Measurements from ENCODE around the gene SLC6A17.

SLC6A17 gene

GRCh38 chr1:110233861-110234260 lies 83.6 kb downstream of the SLC6A17 start:
- Histone ChIP-seq H3K9ac (no peak overlapping the region), H3K36me3 (ENCODE audit: control insufficient read depth, insufficient read depth, low read length) (no peaks in the 10 kb centered on the region), H3K9me3 (ENCODE audit: control insufficient read depth, low read length) (no peaks in the 10 kb centered on the region), H2AFZ (no peak overlapping the region), H3K4me3 (ENCODE audit: low read depth, low read length) (no peak overlapping the region), H3K4me1 (no peaks in the 10 kb centered on the region), H3K27ac (no peak overlapping the region), H3K27me3 (ENCODE audit: control insufficient read depth, insufficient read depth, low read length) (no peaks in the 10 kb centered on the region), H3K4me2 (ENCODE audit: low read length) (no peak overlapping the region), H3K79me2 (no peaks in the 10 kb centered on the region)
- TF ChIP-seq, protein P1, sequence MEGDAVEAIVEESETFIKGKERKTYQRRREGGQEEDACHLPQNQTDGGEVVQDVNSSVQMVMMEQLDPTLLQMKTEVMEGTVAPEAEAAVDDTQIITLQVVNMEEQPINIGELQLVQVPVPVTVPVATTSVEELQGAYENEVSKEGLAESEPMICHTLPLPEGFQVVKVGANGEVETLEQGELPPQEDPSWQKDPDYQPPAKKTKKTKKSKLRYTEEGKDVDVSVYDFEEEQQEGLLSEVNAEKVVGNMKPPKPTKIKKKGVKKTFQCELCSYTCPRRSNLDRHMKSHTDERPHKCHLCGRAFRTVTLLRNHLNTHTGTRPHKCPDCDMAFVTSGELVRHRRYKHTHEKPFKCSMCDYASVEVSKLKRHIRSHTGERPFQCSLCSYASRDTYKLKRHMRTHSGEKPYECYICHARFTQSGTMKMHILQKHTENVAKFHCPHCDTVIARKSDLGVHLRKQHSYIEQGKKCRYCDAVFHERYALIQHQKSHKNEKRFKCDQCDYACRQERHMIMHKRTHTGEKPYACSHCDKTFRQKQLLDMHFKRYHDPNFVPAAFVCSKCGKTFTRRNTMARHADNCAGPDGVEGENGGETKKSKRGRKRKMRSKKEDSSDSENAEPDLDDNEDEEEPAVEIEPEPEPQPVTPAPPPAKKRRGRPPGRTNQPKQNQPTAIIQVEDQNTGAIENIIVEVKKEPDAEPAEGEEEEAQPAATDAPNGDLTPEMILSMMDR (IDR thresholded peaks at IDR 0.05): no peak

DNA sequence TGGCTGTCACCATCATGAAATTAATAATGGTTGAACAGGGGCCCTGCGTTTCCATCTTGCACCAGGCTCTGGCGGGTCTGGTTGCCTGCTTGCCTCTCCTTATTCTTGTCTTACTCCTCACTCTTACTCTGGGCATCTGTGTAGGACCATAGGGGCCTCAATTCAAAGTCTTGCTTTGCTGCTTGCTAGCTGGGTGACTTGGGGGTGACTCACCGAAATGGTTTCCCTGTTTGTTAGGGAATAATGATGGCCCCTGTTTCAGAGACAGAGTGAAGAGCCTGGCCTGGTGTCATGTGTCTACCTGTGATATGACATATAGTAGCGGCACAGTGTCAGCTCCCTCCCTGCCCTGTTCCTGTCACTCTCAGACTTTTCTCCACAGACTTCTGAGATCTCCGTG lies 84.4 kb downstream of the SLC6A17 start:
- Histone ChIP-seq H2AFZ (no peak overlapping the region), H3K27ac (no peak overlapping the region)

DNA sequence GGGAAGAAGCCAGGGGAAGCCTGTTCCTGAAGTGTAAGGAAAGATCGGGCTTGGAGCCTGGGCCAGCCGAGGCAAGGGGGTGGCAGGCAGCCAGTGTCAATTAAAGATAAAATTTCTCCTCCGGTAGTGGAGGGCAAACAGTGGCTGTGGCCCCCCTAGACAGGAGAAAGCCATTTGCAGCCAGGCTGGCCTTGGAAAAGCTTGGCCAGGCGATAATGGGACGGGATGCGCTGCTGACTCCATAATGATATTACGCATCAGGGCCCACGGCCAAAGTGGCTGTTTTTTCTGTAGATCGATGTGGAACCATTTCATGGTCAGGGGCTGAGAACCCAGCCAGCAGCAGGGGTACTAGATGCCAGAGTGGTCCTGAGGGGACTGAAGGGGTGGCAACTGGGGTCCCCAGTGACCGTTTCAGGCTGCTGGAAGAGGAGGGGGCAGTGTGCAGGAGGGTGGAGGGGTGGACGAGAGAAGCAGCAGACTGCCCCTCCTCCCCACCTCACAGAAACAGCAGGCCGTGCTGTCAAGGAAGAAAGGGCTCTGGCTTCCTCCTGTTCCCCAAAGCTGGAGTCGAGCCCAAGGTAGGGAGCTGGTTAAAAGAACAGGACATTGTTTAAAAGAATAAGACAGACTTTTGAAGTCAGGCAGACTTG lies 85.0 kb downstream of the SLC6A17 start:
- Histone ChIP-seq H2AFZ (no peak overlapping the region), H3K4me1 (no peaks in the 10 kb centered on the region), H3K79me2 (no peaks in the 10 kb centered on the region), H3K9me3 (ENCODE audit: control insufficient read depth, low read length) (no peaks in the 10 kb centered on the region), H3K27me3 (ENCODE audit: control insufficient read depth, insufficient read depth, low read length) (no peaks in the 10 kb centered on the region), H3K36me3 (ENCODE audit: control insufficient read depth, insufficient read depth, low read length) (no peaks in the 10 kb centered on the region), H3K4me3 (ENCODE audit: low read depth, low read length) (no peak overlapping the region), H3K9ac (no peak overlapping the region), H3K4me2 (ENCODE audit: low read length) (no peak overlapping the region), H3K27ac (no peak overlapping the region)
- TF ChIP-seq, protein P1 (IDR thresholded peaks at IDR 0.05): no peak

More for the DNA sequence above, 84.4 kb downstream of the SLC6A17 start:
- H3K79me2 ChIP-seq: no peaks in the 10 kb centered on the region
- no peaks in the 10 kb centered on the region for H3K4me1 ChIP-seq
- H3K36me3 ChIP-seq (ENCODE audit: control insufficient read depth, insufficient read depth, low read length): no peaks in the 10 kb centered on the region
- H3K27me3 ChIP-seq (ENCODE audit: control insufficient read depth, insufficient read depth, low read length): no peaks in the 10 kb centered on the region
- no peak overlapping the region for H3K4me2 ChIP-seq (ENCODE audit: low read length)
- no peak overlapping the region for H3K4me3 ChIP-seq (ENCODE audit: low read depth, low read length)
- H3K9me3 ChIP-seq (ENCODE audit: control insufficient read depth, low read length): no peaks in the 10 kb centered on the region
- TF ChIP-seq, protein P1 (IDR thresholded peaks at IDR 0.05): no peak
- no peak overlapping the region for H3K9ac ChIP-seq

GRCh38 chr1:110235834-110236682 lies 85.8 kb downstream of the SLC6A17 start:
- Histone ChIP-seq H3K9ac (no peak overlapping the region), H3K9me3 (ENCODE audit: control insufficient read depth, low read length) (no peaks in the 10 kb centered on the region), H3K27me3 (ENCODE audit: control insufficient read depth, insufficient read depth, low read length) (no peaks in the 10 kb centered on the region), H3K79me2 (no peaks in the 10 kb centered on the region), H3K4me2 (ENCODE audit: low read length) (no peak overlapping the region), H2AFZ (no peak overlapping the region), H3K4me3 (ENCODE audit: low read depth, low read length) (no peak overlapping the region), H3K27ac (no peak overlapping the region), H3K4me1 (no peaks in the 10 kb centered on the region), H3K36me3 (ENCODE audit: control insufficient read depth, insufficient read depth, low read length) (no peaks in the 10 kb centered on the region)
- TF ChIP-seq, protein P1 (IDR thresholded peaks at IDR 0.05): no peak
